Suppressor macrophage (primary cell): ENCODE results near the gene RIN3.

Experiments
- DNase-seq, 4 experiments: peaks; one replicate each; pipeline ENCODE4 v3.0.0-alpha.2; 2020 to 2022
- total RNA-seq, 17 experiments: gene quantifications; one replicate each; lab custom pipeline; 2026; ENCODE audit warnings: mixed read lengths in 6 of 17, inconsistent platforms in 3 of 17; lab: John Stamatoyannopoulos, UW

The RIN3 gene, protein sequence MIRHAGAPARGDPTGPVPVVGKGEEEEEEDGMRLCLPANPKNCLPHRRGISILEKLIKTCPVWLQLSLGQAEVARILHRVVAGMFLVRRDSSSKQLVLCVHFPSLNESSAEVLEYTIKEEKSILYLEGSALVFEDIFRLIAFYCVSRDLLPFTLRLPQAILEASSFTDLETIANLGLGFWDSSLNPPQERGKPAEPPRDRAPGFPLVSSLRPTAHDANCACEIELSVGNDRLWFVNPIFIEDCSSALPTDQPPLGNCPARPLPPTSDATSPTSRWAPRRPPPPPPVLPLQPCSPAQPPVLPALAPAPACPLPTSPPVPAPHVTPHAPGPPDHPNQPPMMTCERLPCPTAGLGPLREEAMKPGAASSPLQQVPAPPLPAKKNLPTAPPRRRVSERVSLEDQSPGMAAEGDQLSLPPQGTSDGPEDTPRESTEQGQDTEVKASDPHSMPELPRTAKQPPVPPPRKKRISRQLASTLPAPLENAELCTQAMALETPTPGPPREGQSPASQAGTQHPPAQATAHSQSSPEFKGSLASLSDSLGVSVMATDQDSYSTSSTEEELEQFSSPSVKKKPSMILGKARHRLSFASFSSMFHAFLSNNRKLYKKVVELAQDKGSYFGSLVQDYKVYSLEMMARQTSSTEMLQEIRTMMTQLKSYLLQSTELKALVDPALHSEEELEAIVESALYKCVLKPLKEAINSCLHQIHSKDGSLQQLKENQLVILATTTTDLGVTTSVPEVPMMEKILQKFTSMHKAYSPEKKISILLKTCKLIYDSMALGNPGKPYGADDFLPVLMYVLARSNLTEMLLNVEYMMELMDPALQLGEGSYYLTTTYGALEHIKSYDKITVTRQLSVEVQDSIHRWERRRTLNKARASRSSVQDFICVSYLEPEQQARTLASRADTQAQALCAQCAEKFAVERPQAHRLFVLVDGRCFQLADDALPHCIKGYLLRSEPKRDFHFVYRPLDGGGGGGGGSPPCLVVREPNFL
- 10.3 to 161 (median 58.5) reads per million in 17 experiments for total RNA-seq

DNA sequence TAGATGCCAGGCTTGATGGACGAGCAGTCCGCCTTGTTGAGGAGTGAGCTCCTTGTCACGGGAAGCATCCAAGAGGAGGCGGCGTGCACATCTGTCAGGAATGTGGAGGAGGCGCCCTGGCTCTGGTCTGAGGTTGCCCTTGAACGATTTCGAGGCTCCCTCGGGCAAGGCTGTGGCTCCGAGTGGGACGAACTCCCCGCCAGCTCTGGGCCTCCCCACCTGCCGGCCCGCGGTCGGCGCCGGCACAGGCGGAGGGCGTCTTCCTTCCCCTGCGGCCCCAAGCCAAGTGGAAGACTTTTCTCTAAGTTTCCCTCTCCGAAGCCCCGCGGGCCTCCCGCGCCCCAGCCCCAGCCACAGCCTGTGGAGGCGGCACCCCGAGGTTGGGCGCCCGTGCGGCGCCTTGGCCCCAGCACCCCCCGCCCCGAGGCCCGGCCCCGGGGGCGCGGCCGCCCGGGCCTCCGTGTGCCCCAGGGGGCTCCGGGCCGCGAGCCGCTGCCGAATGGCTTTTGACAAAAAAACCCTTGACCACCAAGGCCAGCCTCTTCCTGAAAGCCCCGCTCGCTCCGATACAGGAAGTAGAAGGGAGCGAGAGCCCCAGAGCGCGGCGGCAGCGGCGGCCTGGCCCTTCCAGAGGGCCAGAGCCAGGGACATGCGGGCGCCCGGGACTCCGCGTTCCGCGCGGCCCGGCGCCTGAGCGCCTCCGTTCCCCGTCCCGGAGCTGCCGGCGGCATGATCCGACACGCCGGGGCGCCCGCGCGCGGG is at the start of gene RIN3:
RIN3 (plus strand) TSS at position 578 of the 762 bp plus-strand sequence; CDS start at position 730, 152 bp downstream.
- peak; percentile 78 to 89 (median 88) for DNase-seq

DNA sequence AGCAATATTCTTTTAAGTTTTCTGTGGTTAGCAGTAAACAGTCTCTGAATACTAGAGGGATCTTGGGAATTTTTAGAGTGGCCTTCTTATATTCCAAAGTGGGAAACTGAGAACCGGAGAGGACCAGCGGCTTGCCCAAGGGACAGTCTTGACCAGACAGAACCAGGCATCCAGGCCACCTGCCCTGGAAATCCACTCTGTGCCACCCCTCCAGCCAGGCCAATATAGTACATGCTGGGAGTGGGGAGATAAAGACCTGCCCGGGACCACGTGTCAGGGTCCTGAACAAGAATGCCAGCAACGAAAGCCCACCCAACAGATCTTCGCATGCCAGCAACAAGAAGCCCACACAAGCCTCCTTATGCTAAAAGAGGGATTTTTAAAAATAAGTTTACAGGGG is 49.4 kb upstream of the RIN3 start:
- no peak for DNase-seq

DNA sequence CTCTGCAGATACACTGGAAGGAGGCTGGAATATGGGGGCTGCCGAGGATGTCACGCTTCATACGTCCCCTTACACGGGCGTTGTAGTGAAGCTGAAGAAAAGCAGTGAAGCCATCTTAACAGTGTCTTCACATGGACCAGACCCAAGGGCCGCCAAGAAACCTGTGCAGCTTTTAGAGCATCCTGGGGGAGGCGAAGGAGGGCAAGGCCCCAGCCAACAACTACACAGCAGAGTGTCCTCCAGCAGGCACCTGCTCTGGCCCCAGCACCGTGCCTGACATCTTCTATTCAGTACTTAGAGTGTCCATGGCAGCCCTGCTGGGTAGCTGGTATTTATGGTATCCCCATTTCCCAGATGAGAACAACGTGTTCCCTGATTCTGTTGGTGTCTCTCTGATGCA is 48.9 kb upstream of the RIN3 start:
- DNase-seq, result no peak

DNA sequence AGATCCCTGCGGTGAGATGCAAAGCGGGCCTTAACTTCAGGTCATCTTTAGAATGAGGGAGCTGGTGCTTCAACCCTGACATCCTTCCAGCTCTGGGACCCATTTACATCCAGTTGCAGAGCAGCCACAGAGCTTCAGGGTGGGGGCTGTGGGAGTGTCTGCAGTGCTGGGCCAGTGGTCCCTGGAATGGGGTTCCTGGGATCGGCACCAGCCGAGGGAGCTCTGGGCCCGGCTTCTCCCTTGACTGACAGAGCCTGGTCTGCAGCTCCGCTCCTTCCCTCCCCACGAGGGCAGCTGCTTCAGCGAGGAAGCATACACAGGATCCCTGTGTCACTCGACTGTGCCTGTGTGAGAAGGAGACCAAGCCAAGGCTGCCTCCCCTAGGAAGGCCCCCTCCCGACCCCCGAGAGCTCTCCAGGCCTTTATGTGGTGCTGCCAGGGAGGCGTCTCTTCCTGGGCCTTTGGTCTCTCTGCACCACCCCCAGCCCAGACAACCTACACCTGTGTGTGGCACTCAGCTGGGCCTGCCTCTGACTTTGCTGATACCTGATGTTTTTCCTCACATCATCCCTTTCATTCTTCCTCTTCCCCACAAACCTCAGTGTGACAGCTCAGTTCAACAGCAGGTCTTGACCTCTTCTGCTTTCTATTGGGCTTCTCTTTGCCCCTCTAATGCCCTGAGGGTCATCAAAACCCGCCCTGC is 48.1 kb upstream of the RIN3 start:
- peak in 1 of 4 experiments; percentile 62 for DNase-seq

DNA sequence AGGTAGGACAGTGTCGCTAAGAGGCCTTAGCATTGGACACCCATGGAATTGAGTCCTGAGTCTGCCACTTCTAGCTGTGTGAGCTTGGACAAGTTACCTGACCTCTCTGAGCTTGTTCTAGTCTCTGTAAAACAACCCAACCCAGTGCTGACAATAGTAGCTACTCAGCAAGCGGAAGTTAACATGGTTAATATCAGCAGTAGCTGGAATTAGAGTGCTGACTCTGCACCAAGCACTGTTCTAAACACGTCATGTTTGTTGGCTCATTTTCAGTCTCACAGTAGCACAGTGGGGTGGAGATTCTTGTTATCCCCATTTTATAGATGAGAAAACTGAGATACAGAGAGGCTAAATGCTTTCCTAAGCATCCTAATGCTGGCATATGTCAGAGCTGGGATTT is 47.5 kb upstream of the RIN3 start:
- peak in 3 of 4 experiments; percentile 76 to 93 (median 92) for DNase-seq

DNA sequence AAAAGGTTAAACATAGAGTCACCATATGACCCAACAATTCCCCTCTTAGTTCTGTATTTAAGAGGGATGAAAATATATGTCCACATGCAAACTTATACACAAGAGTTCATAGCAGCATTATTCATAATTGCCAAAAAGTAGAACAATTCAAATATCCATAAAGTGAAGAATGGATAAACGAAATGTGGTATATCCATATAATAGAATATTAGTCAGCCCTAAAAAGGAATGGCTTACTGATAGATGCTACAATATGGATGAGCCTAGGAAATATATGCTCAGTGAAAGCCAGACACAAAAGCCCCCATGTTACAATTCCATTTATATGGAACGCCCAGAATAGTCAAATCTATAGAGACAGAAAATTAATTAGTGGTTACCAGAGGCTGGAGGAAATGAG is 44.1 kb upstream of the RIN3 start:
- DNase-seq, result no peak

DNA sequence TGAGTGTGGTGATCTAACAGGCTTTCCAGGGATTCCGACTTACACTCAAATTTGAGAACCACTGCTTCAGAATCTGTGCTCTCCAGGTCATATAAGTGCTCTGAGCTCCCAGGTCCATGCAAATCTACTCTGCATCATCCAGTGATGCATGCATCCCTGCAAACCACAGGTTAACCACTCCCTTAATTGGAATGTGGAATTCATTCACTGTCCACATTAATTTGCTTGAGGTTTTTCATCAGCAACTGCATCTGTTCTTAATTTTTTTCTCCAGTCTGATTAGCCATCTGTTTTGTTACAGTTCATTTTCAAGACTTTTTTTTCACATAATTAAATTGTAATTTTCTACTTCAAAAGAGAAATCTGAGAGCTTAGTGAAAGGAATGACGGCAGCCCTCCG is 43.4 kb upstream of the RIN3 start:
- no peak for DNase-seq

DNA sequence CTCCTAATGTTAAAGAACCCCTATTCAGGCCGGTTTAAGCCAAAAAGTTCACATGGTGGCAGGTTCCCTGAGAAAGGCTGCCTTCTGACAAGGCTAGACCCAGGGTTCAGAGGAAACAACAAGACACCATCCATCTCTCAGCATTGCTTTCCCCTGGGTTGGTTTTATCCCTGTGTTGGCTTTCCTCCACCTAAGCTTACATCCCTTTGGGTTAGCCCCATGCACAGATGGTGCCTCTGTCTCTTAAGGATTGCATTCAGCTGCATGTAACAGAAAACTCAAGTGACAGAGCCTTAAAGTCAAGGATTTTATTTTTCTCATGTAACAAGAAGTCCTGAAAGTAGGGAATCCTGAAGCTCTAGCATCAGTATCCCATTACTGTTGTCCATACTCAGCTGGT is 42.8 kb upstream of the RIN3 start:
- no peak for DNase-seq

DNA sequence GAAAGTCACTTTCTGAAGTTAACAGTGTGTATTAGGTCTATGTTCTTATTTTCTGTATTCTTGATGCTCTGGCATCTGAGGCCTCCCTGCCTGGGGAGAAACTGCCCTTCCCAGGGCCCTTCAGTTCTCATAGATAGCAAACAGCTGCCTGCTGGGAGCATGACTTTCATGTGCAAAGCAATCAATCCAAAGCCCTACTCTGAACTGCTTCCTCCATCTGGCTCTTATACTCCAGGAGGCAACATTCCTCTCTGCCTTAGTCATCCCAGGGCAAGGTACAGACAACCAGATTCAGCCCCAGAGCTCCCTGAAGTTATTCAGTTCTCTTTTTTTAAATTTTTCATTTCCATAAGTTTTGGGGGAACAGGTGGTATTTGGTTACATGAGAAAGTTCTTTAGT is 41.7 kb upstream of the RIN3 start:
- DNase-seq, result peak in 1 of 4 experiments; percentile 31

DNA sequence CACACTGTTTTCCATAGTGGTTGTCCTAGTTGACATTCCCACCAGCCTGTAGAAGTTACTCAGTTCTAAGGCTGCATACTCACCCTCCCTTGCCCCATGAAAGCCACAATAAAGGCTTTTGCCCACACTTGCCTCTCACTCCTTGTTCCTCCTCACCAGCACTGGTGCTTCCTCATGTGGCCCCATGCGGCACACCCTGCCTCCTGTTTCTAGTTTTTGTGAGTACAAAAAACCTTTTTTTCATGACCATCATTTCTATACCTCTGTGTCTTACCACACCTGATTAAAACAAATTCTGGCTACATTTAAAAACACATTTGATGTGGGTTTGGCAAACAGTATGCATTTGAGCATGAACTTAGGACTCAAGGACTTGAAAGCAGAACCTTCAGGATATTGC is 40.7 kb upstream of the RIN3 start:
- peak; percentile 68 to 83 (median 80) for DNase-seq

DNA sequence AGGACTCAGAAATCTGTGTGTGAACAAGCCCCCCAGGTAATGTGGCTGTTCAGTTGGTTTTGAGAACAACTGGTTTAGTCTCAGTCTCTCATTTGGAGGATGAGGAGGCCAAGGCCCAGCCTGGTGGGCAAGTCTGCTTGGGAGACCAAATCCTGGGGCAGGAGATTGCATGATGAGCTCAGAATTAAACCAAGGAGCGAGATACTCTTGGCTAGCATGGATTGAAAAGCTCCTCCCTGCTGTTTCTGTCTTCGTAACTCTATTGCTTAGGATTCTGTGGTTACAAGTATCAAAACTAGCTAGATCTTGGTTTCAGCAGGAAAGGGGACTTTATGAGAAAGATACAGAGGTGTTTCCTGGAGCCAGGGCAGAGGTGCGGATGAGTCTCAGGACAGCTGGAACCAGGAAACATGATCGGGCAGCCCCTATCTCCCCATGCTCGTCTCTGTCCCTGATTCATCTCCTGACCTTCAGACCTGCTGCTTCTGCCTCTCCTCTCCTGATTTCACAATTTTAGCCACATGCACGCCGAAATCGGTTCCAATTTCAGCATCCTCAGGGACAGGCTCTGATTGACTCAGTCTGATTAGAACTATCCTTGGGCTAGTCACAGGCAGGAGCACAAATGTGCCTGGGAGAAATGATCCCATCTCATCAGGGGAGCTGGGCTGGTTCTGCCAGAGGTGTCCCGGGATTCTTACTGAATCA is 40.2 kb upstream of the RIN3 start:
- peak; percentile 58 to 79 (median 67) for DNase-seq

DNA sequence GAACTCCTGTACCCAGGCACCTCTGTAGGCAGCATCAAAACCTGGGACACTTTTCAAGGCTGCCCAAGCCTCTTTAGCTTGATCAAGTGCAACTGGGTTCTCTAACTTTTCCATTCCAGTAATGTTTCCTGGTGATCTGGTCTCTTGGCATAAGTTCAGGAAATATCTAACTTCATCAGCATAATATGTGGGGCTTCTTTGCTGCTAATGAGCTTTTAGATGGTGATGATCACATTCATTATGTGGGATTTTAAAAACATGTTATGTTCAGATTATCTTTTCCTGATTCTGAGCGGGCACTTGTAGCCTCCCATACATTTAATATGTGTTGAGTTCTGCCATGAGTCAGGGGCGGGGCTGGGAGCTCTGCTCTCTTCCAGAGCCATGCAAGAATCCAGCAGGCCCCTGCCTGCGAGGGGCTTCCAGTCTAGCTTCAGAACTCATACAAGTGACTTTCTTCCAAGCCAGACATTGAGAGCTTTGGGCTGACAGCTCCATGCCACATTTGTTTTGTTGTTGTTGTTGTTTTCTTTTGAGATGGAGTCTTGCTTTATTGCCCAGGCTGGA is 39.5 kb upstream of the RIN3 start:
- DNase-seq, result no peak

DNA sequence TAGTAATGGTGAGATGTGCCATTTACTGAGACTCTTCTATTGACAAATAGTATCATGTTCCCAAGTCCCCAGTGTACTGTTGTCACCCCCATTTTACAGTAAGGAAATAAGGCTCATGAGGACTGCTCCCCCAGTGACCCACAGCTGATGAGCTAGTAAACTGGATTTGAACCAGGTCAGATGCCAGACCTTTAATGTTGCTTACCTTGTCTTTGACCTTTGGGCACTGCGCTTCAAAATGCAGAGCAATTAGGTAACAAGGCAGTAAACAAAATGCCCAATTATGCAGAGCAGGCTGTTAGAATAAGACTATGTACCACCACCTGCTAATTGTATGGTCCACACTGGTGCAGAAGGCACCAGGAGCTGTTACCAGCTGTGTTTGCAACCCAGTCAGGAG is 38.5 kb upstream of the RIN3 start:
- DNase-seq, result no peak

DNA sequence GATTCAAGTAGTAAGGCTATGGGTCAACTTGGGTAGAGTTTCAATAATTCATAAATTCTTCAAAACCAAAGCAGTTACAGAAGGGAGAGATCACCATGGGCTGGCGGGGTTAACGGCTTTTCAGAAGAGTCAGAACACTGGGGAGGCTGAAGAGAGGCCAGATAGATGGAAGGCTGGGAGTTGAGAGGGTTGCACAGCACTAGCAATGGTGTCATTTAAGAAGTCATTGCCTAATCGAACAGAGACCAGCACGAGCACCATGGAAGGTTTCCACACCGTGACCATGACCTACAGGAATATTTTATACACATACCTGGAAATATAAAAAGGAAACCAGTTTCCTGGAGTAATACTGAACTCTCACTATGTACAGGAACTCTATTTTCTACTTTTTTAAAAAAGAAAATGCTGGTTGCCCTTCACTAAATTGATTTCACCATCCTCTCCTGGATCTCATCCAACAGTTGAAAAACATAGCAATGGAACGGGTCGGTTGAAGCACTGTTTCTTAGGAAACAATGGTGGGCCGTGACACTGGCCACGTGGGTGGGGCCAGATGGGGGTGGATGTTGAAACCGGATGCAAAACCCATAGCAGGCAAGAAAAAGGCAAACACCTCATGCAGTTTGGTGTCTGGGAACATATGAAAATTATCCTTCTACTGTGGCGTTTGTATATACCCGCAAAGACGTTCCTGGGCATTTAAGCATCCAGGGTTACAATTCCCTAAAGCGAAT is 38.0 kb upstream of the RIN3 start:
- DNase-seq, result peak; percentile 84 to 93 (median 90)

DNA sequence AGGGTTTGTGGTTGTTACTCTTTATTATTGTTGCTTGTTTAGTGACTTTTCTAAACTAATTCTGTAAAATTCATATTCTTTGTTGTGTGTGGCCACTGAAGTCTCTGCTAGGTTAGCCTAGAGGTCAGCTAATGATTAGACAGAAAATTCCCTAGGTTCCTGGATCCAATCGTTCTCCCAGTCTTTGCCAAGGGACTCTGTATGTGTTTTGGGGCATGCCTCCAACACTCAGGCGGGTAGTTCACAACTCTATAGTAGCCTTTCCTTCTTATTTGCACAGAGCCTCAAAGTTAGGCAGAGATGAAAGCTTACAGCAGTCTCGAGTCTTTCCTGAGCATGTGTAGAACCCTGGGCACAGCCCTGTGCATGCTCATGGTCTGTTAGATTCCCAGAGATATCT is 32.7 kb upstream of the RIN3 start:
- no peak for DNase-seq

DNA sequence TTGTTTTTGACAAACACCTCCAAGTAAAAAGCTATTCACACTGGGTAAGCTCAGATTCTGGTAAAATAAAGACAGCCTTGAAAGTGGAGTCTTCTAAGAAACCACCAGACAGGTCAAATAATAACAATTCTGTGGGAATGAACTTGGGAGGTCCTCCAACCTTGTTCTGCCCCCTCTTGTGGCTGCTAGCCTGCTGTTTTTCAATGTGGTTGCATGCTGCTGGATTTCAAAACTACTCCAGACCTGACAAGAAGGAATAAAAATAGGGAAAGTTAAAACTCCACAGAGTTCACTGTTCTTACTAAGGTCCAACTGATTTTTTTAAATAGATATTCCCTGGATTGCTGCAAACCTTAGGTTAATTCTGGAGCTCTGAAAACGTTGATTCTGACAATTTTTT is 32.2 kb upstream of the RIN3 start:
- DNase-seq, result no peak

DNA sequence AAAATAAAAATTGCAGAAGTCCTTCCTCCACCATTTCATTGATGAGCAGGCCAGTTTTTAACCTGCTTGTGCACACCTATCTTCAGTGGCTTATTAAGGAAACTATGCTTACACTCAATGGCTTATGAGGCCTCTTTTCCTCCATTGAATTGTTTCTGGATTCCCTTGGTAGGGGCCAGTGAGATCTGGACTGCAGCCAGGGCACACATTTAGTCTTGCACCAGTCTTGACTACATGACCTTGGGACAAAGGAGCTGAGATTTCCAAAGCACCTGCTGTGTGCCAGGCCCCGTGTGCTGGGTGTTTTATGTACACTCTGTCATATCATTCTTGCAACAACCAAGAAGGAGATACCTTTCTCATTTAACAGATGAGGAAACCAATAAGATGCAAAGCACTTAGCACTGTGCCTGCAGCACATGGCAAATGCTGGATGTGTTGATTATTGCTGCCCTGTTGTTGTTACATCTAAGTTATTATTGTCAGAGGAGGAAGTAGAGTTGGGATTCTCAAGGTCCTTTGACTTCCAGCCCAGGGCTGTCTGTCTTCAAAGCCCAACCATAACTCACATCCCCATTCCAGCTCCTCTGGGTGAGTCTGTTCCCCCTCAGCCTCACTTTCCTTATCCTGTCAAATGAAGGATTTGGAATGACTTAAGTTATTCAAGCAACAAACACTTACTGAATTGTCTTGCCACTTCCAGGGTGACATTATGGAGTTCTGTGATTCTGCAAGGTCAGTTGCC is 31.6 kb upstream of the RIN3 start:
- peak; percentile 46 to 71 (median 60) for DNase-seq

DNA sequence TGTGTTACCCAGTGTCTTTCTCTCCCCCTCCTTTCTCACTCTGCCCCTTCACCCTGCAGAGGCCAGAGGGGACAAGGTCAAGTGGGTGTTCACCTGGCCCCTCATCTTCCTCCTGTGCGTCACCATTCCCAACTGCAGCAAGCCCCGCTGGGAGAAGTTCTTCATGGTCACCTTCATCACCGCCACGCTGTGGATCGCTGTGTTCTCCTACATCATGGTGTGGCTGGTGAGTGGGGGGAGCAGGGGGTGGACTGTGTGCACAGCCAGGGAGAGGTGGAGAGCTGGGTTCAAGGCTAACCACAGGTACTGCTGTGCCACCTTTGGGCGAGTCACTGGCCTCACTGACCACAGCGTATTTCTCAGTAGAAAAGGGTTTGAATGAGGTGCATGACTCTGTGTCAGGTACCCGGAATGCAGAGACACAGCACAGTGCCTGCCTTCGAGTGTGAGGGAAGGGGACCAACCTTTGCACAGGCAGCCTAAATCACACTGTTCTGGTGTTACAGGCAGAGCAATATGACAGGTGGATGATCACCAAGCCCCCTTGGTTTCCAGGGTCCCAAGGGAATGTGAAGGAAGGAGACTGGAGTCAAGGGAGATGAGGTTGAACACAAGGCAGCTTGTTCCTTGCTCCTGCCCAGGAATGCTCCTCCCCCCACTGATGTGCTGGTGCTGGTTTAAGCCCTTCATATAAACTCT is 30.8 kb upstream of the RIN3 start:
- DNase-seq, result no peak
